Measurements from ENCODE around the gene CDK15. TPM values are rescaled to one million over a fixed set of nuclear protein-coding genes. Genes with fewer than 3 reads are reported as not detected.
A peak's percentile ranks its signal among the peaks of the same experiment; 100 is the strongest.

Gene CDK15
- total RNA-seq, 1 experiment from 2014 or later, result 0.47 TPM

GRCh38 chr2:201883606-201884369 is 77.5 kb downstream of the CDK15 start:
- Histone ChIP-seq H3K27me3 (peaks cover 9% of the 10 kb centered on the region; the same call in 1 of the 2 replicates), H3K4me1 (0 out of 2 replicates have a peak, but pooled peaks cover 3% of the 10 kb centered on the region), H3K27ac (no peak overlapping the region), H3K9me3 (replicated peaks) (no peaks in the 10 kb centered on the region), H3K36me3 (no peaks in the 10 kb centered on the region), H3K4me3 (no peak overlapping the region)
- DNase-seq, result peak in 1 of 2 experiments; percentile 18

- DNase-seq, result no peak
- Histone ChIP-seq H3K4me1 (0 out of 2 replicates have a peak, but pooled peaks cover 3% of the 10 kb centered on the region), H3K36me3 (no peaks in the 10 kb centered on the region), H3K27me3 (peaks cover 9% of the 10 kb centered on the region; the same call in 1 of the 2 replicates), H3K4me3 (no peak overlapping the region), H3K27ac (no peak overlapping the region), H3K9me3 (replicated peaks) (no peaks in the 10 kb centered on the region)
Observed at GRCh38 chr2:201886504-201886903, 80.2 kb downstream of the CDK15 start.

- no peaks in the 10 kb centered on the region for H3K36me3 ChIP-seq
- H3K9me3 ChIP-seq (replicated peaks), result no peaks in the 10 kb centered on the region
- H3K4me1 ChIP-seq, result peaks cover 3% of the 10 kb centered on the region; the same call in 1 of the 2 replicates
- DNase-seq, result no peak
- H3K4me3 ChIP-seq, result peak overlapping the region; percentile 33
- no peak overlapping the region for H3K27ac ChIP-seq
- peaks cover 9% of the 10 kb centered on the region; the same call in 1 of the 2 replicates for H3K27me3 ChIP-seq
Observed at GRCh38 chr2:201887773-201888425, 81.6 kb downstream of the CDK15 start.

- DNase-seq, result peak in 1 of 2 experiments; percentile 18
- H3K27ac ChIP-seq, result no peak overlapping the region
- 0 out of 2 replicates have a peak, but pooled peaks cover 6% of the 10 kb centered on the region for H3K27me3 ChIP-seq
- peaks cover 3% of the 10 kb centered on the region; the same call in 1 of the 2 replicates for H3K4me1 ChIP-seq
- H3K4me3 ChIP-seq, result peak overlapping the region; percentile 33
- no peaks in the 10 kb centered on the region for H3K36me3 ChIP-seq
- no peaks in the 10 kb centered on the region for H3K9me3 ChIP-seq (replicated peaks)
Observed at GRCh38 chr2:201888426-201888800, 82.1 kb downstream of the CDK15 start.

- no peak for DNase-seq
- 0 out of 2 replicates have a peak, but pooled peaks cover 6% of the 10 kb centered on the region for H3K27me3 ChIP-seq
- H3K27ac ChIP-seq, result no peak overlapping the region
- no peaks in the 10 kb centered on the region for H3K36me3 ChIP-seq
- no peak overlapping the region for H3K4me3 ChIP-seq
- H3K9me3 ChIP-seq (replicated peaks), result no peaks in the 10 kb centered on the region
- no peaks in the 10 kb centered on the region; the same call in 1 of the 2 replicates for H3K4me1 ChIP-seq
Observed at GRCh38 chr2:201890453-201890852, 84.1 kb downstream of the CDK15 start.

- Histone ChIP-seq H3K9me3 (replicated peaks) (no peaks in the 10 kb centered on the region), H3K27ac (no peak overlapping the region), H3K4me3 (no peak overlapping the region), H3K4me1 (no peaks in the 10 kb centered on the region; the same call in 1 of the 2 replicates), H3K27me3 (0 out of 2 replicates have a peak, but pooled peaks cover 6% of the 10 kb centered on the region), H3K36me3 (no peaks in the 10 kb centered on the region)
- DNase-seq, result peak; percentile 41 to 55
Observed at GRCh38 chr2:201891676-201892075, 85.3 kb downstream of the CDK15 start.

GRCh38 chr2:201892516-201892915 is 86.2 kb downstream of the CDK15 start:
- Histone ChIP-seq H3K4me3 (no peak overlapping the region), H3K9me3 (replicated peaks) (no peaks in the 10 kb centered on the region), H3K27me3 (0 out of 2 replicates have a peak, but pooled peaks cover under 1% of the 10 kb centered on the region), H3K36me3 (no peaks in the 10 kb centered on the region), H3K4me1 (no peaks in the 10 kb centered on the region; the same call in 1 of the 2 replicates), H3K27ac (no peak overlapping the region)
- DNase-seq, result no peak

- Histone ChIP-seq H3K36me3 (no peaks in the 10 kb centered on the region), H3K27me3 (no peaks in the 10 kb centered on the region), H3K4me3 (no peak overlapping the region)
Observed at GRCh38 chr2:201900362-201900761, 94.0 kb downstream of the CDK15 start.

GRCh38 chr2:201901786-201902185 is 95.4 kb downstream of the CDK15 start:
- H3K4me3 ChIP-seq, result no peak overlapping the region
- H3K36me3 ChIP-seq, result no peaks in the 10 kb centered on the region
- H3K27me3 ChIP-seq, result no peaks in the 10 kb centered on the region
- no peak overlapping the region for H3K27ac ChIP-seq
- H3K9me3 ChIP-seq (replicated peaks), result no peaks in the 10 kb centered on the region
- no peaks in the 10 kb centered on the region for H3K4me1 ChIP-seq
- no peak for DNase-seq

More at GRCh38 chr2:201900362-201900761, 94.0 kb downstream of the CDK15 start:
- Histone ChIP-seq H3K9me3 (replicated peaks) (no peaks in the 10 kb centered on the region), H3K27ac (no peak overlapping the region), H3K4me1 (no peaks in the 10 kb centered on the region)
- DNase-seq, result no peak

- Histone ChIP-seq H3K9me3 (replicated peaks) (no peaks in the 10 kb centered on the region), H3K27ac (no peak overlapping the region), H3K27me3 (no peaks in the 10 kb centered on the region), H3K4me3 (no peak overlapping the region), H3K36me3 (no peaks in the 10 kb centered on the region), H3K4me1 (no peaks in the 10 kb centered on the region)
- DNase-seq, result no peak
Observed at GRCh38 chr2:201904538-201905420, 98.4 kb downstream of the CDK15 start.

- no peak overlapping the region for H3K27ac ChIP-seq
- no peaks in the 10 kb centered on the region for H3K4me1 ChIP-seq
- H3K9me3 ChIP-seq (replicated peaks), result no peaks in the 10 kb centered on the region
- no peak for DNase-seq
- H3K36me3 ChIP-seq, result no peaks in the 10 kb centered on the region
- no peaks in the 10 kb centered on the region for H3K27me3 ChIP-seq
- H3K4me3 ChIP-seq, result no peak overlapping the region
Observed at GRCh38 chr2:201906777-201907562, 100.6 kb downstream of the CDK15 start.

- H3K9me3 ChIP-seq (replicated peaks), result no peaks in the 10 kb centered on the region
- no peaks in the 10 kb centered on the region for H3K4me1 ChIP-seq
- DNase-seq, result no peak
- no peak overlapping the region for H3K4me3 ChIP-seq
- H3K36me3 ChIP-seq, result no peaks in the 10 kb centered on the region
- H3K27me3 ChIP-seq, result no peaks in the 10 kb centered on the region
- no peak overlapping the region for H3K27ac ChIP-seq
Observed at GRCh38 chr2:201907563-201907881, 101.2 kb downstream of the CDK15 start.

- H3K27ac ChIP-seq, result no peak overlapping the region
- no peak for DNase-seq
Observed at GRCh38 chr2:201908901-201909300, 102.6 kb downstream of the CDK15 start.

GRCh38 chr2:201909348-201909747 is 103.0 kb downstream of the CDK15 start:
- Histone ChIP-seq H3K27ac (no peak overlapping the region), H3K9me3 (replicated peaks) (no peaks in the 10 kb centered on the region), H3K36me3 (no peaks in the 10 kb centered on the region), H3K27me3 (no peaks in the 10 kb centered on the region), H3K4me3 (no peak overlapping the region), H3K4me1 (no peaks in the 10 kb centered on the region)
- DNase-seq, result no peak

More at GRCh38 chr2:201908901-201909300, 102.6 kb downstream of the CDK15 start:
- Histone ChIP-seq H3K27me3 (no peaks in the 10 kb centered on the region), H3K9me3 (replicated peaks) (no peaks in the 10 kb centered on the region), H3K4me1 (no peaks in the 10 kb centered on the region), H3K36me3 (no peaks in the 10 kb centered on the region), H3K4me3 (no peak overlapping the region)
